ENCODE data around the gene WWOX.

DNA sequence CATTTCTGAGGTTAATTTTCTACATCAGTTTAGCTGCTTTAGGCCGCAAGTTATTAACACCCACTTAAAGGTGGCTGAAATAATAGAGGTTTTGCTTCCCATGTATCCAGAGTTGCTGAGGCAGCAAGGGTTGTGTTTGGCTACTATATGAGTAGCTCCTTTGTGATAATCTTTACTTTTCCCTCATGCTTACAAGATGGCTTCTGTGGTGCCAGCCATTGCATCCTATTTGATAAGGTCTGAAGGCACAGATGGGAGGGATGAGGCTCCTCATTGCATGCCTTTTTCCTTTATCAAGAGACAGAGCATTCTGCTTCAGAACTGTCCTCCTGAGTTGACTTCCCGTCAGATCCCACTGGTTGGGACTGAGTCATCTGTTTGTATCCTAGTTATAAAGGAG is 340.2 kb downstream of the WWOX start:
- TF ChIP-seq, protein P1, sequence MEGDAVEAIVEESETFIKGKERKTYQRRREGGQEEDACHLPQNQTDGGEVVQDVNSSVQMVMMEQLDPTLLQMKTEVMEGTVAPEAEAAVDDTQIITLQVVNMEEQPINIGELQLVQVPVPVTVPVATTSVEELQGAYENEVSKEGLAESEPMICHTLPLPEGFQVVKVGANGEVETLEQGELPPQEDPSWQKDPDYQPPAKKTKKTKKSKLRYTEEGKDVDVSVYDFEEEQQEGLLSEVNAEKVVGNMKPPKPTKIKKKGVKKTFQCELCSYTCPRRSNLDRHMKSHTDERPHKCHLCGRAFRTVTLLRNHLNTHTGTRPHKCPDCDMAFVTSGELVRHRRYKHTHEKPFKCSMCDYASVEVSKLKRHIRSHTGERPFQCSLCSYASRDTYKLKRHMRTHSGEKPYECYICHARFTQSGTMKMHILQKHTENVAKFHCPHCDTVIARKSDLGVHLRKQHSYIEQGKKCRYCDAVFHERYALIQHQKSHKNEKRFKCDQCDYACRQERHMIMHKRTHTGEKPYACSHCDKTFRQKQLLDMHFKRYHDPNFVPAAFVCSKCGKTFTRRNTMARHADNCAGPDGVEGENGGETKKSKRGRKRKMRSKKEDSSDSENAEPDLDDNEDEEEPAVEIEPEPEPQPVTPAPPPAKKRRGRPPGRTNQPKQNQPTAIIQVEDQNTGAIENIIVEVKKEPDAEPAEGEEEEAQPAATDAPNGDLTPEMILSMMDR (IDR thresholded peaks at IDR 0.05; ENCODE audit: borderline replicate concordance, extremely low read depth, low read length, poor library complexity, severe bottlenecking) = no peak
- no peak for TF ChIP-seq EZH2 (IDR thresholded peaks at IDR 0.05; ENCODE audit: borderline replicate concordance, low read depth, low read length, severe bottlenecking)
